Epithelial cell of esophagus (primary cell): ENCODE data around the gene CAMK4.

Experiments used
- DNase-seq: peaks from one replicate; pipeline ENCODE4 v3.0.0; 2010; ENCODE audit warnings: low read depth
- H3K4me3 ChIP-seq: 2 replicates; pipeline ENCODE4 v1.5.1; 2011; ENCODE audit warnings: mild to moderate bottlenecking, low read length, control low read depth
- TF ChIP-seq, protein P1 (sequence below): IDR thresholded peaks from 2 replicates; pipeline ENCODE4 v1.5.1; 2011; ENCODE audit warnings: low read depth, mild to moderate bottlenecking, low read length, control low read depth, inconsistent platforms; ENCODE audit not compliant: insufficient read depth; ENCODE audit errors: missing control alignments

The CAMK4 gene

DNA sequence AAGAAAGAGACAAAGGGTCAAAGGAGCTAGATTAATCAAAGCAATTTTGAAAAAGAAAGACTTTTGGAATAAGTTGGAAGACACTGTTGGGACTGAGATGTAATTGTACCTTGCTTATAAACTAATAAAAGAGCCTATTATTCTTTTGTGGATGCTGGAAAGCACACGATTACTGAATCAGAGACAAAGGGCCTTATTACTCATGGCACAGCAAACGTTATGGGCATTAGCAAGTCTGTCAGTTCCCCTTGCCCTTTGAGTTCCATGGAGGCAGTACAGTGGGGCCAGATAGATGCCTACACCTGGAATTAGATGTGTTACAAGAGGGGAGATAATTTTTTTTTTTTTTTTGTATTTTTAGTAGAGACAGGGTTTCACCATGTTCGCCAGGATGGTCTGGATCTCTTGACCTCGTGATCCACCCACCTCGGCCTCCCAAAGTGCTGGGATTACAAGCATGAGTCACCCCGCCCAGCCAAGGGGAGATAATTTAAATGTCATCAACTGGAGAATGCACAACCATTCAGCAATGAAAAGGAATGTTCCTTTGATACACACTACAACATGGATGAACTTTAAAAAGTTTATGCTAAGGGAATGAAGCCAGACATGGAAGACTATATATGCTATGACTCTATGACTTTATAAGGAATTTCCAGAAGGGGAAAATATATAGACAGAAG, 159.2 kb downstream of the CAMK4 start:
- no peak for DNase-seq
- TF ChIP-seq, protein P1, sequence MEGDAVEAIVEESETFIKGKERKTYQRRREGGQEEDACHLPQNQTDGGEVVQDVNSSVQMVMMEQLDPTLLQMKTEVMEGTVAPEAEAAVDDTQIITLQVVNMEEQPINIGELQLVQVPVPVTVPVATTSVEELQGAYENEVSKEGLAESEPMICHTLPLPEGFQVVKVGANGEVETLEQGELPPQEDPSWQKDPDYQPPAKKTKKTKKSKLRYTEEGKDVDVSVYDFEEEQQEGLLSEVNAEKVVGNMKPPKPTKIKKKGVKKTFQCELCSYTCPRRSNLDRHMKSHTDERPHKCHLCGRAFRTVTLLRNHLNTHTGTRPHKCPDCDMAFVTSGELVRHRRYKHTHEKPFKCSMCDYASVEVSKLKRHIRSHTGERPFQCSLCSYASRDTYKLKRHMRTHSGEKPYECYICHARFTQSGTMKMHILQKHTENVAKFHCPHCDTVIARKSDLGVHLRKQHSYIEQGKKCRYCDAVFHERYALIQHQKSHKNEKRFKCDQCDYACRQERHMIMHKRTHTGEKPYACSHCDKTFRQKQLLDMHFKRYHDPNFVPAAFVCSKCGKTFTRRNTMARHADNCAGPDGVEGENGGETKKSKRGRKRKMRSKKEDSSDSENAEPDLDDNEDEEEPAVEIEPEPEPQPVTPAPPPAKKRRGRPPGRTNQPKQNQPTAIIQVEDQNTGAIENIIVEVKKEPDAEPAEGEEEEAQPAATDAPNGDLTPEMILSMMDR, result no peak
- no peak overlapping the region for H3K4me3 ChIP-seq

DNA sequence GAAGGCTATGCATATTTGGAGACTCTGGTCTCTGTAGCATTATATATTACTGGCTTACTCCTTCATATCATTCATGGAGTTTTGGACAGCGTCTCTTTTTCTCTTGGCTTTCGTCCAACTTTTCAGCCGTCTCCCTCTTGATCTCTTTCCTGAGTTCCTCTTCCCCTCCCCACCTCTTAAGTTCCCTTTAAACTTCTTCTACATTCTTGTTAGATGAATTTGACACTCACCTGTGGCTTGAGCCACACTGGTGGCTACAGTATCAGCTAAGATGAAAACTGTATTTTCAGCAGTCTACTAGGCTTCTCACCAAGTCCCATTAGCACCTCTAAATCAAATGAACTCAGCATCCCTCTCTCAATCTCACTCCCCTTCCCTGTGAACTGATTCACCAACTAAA, 160.0 kb downstream of the CAMK4 start:
- H3K4me3 ChIP-seq, result no peak overlapping the region
- TF ChIP-seq, protein P1, result no peak
- DNase-seq, result peak; percentile 6

DNA sequence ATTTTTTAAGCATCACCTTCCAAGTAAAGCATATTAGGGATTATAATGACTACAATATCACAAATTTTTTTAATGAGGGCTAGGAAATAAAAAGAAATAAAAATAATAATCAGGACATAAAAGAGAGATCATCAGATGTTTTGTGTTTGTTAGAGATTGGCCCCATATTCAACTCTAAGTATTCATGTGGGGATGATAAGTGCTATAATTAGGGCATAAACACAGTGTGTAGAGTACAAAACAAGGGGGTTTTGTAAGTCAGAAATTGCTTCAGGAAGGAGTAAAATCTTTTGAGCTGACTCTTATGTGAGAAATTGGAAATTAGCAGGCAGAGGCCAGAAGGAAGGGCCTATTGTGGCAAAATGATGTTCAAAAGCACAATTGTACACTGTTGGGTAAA, 160.9 kb downstream of the CAMK4 start:
- TF ChIP-seq, protein P1, result no peak
- DNase-seq, result no peak
- no peak overlapping the region for H3K4me3 ChIP-seq

DNA sequence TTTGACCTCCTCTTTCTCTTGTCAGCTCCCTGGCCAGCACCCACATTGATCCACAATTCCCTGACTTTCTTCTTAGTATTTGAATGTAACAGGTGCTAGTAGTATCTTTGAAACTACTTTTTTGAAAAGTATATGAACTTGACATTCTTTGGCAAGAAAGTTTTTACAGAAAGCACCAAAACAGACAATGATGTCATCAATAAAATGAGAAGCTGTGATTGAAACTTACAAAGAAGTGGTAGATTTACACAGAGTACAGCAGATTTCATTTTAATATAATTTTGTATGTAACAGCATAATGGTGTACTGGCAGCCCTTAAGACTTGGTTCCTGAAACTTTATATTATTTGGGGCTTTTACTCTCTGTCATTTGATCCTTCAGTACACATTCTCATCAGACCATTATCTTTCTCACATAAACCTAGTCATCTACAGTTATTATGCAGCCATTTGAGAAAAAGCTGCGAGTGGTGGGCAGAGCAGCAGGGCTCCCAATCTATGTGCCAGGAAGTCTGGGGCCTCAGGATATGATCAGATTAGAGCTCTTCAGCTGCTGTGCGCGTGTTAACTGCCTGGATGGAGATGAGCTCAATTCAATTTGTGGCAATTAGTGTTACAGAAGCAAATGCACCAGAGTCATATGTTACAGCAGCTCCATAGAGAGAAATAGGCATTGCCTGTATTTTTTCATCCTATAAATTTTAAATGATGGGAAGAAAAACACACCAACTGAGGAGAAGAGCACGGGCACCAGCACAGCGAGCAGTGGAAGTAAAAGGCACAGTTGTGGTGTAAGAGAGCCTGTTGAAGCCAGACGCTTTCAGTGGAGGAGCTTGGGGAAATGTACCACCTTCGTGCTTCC, 162.0 kb downstream of the CAMK4 start:
- TF ChIP-seq, protein P1, result no peak
- no peak for DNase-seq
- H3K4me3 ChIP-seq, result no peak overlapping the region

DNA sequence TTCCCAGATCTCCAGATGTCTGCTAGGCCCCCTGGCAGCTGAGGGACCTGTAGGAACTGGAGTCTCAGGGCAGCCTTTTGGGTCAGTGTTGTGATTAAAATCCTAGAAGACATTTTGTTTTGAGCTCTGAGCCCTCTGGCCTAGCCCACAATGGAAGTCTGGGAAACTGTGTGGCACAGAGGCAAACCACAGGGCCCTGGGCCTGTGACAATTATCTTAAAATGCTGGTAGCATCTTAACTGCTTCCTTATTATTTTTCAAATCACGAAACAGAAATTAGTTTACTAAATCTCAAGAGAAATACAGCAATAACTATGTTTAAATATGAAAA, 162.6 kb downstream of the CAMK4 start:
- no peak for DNase-seq
- TF ChIP-seq, protein P1, result no peak
- H3K4me3 ChIP-seq, result no peak overlapping the region

DNA sequence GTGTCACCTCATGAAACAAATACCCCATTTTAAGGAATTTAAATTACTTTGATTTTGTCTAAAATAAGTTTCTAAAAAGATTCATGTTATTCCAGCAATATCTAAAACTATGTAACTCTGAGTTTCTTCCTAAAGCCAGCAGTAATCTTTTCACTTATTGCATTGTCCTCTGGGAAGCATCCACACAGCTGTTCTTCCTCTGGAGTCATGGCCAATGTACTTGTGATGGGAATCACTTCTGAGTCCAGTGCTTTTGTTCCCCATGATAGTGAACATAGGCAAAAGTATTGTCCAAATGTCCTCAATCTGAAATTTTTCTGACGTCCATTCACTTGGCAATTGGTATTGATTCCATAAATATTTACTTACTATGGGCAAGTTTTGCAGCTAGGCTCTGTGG, 163.2 kb downstream of the CAMK4 start:
- TF ChIP-seq, protein P1, result no peak
- DNase-seq, result no peak

More for the DNA sequence above, 163.2 kb downstream of the CAMK4 start:
- H3K4me3 ChIP-seq, result no peak overlapping the region
